ENCODE data around the gene SLC26A6.

The SLC26A6 gene, protein sequence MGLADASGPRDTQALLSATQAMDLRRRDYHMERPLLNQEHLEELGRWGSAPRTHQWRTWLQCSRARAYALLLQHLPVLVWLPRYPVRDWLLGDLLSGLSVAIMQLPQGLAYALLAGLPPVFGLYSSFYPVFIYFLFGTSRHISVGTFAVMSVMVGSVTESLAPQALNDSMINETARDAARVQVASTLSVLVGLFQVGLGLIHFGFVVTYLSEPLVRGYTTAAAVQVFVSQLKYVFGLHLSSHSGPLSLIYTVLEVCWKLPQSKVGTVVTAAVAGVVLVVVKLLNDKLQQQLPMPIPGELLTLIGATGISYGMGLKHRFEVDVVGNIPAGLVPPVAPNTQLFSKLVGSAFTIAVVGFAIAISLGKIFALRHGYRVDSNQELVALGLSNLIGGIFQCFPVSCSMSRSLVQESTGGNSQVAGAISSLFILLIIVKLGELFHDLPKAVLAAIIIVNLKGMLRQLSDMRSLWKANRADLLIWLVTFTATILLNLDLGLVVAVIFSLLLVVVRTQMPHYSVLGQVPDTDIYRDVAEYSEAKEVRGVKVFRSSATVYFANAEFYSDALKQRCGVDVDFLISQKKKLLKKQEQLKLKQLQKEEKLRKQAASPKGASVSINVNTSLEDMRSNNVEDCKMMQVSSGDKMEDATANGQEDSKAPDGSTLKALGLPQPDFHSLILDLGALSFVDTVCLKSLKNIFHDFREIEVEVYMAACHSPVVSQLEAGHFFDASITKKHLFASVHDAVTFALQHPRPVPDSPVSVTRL

DNA sequence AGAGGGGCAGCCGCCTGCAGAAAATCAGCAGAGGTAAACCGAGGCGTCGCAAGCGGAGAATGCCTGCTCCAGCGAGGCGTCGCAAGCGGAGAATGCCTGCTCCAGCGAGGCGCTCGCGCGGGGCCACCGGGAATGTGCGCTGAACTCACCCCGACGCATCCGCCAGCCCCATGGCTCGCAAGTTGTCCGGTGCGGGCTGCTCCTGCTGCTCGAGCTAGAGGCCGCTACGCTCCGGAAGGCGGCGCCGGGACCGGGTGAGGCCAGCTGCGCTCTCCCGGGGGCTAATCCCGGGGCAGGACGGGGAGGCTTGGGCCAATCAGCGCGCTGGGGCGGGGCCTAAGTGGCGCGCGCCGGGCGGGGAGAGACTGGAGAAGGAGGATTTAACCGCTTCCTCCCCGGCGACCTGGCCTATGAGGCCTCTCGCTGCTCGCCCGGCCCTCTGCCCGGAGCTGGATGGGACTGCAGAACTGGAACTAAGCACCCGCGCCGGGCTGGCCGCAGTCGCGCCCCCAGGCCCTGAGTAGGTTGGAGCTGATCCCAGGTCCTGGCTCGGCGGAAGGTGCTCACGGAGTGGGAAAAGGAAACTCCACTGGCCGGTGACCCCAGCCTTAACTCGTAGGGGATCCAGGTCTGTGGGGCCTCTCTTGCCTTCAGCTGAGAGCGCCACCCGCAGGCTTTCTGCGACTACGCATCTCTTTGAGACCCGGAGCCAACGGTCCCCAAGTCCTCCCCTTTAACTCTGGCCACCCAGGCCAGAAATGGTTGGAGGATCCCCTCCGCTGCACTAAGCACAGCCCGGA lies at the start of gene SLC26A6:
SLC26A6 (minus strand) TSS at position 240 of the 800 bp plus-strand sequence; CDS start at position 172, 68 bp downstream.
- peak; percentile 98 for DNase-seq

DNA sequence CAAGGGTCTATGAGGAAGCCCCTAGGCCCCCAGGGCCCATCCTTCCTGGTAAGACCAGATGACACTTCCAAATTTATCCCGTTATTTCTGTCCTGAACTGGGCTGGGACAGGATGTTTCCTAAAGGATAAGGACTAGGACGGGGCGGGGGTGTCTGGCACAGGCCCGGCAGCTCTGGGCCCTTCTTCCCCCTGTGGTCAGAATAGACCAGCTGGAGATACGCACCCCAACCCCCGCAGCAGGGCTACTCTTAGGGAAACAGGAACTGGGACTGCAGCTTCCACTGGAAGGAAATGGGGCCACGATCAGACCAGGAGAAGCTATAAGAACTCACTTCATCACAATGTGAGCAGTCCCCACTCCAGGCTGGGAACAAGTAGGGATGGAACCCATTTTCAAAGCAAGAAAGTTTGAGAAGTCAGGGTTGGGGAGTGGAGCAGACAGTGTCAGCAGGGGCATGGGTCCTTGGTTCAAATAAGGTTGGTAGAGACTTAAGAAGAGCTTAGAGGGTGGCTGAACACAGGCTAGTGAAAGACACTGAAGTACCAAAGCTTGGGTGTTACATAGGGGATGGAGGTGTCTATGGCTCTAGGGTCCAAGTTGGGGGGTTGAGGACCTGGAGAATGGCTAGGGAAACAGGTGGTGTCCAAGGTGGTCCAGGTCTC lies 49.4 kb upstream of the SLC26A6 start:
- no peak for DNase-seq

DNA sequence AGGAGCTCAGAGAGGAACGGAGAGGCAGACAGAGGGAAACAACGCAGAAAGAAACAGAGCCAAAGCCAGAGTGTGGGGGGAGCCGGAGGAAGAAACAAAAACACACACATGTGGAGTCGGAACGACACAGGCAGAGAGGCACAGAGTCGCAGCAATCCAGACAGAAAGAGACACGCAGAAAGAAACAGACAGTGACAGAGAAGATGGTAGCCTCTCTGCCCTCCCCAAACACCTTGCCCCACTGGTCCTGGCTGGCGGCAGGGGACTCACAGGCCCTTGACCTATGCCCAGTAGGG lies 48.7 kb upstream of the SLC26A6 start:
- no peak for DNase-seq

DNA sequence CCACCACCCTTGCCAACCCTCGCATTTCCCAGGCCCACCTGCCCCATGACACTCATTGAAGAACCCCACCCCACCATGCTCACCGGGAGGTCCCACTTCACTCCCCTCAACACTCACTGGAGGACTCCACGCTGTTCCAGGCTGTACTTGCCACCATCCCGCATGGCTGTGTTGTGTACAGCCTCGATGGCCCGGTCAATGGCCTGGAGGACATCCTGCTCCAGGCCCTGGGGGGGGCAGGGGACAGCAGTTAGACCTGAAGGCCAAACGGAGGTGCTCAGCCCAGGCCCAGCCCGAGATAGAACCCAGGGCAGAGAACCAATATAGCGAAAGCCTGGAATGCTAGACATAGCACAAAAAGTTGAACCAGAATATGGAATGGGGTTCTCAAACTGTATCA lies 47.5 kb upstream of the SLC26A6 start:
- DNase-seq, result no peak

DNA sequence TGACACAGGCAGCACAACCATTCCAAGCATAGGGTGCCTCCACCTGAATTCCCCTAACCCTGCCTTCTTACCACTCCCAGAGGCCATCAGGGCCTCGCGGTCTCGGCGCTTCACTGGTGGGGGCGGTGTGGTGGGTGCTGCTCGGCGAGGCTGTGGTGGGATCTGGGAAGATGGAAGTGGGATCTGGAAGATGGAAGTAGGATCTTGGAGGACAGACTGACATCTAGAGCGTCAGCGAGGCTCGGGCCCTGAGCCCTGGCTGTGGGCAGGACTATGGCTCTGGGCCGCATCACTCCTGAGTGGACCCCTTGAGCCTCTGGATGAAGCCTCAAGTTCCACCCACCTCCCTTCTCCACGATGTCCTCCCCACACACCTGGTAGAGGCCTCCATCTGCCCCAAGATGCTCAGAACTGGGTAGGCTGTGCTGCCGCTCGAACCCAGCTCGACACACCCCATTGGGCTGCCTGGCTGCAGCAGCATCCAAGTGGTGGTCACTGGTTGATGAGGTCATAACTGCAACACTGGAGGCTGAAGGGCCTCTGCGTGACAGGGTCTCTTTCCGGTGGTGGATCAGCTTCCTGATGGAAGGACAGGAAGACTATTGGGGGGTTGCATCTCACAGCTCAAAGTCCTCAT lies 46.8 kb upstream of the SLC26A6 start:
- DNase-seq, result no peak

DNA sequence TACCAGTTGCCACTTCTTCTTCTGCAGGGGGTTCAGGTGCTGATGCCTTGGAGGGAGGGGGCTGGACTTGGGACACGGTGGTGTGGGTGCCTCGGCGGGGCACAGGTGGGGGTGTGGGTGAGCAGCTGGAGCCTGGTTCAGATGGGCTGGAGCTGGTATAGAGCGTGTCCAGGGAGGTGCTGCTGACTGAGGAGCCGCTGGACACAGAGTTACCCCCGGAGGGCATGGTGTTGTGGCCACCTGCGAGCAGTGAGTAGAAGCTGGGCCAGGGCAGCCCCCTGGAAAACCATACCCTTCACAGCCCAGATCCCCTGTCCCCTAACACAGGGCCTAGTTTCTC lies 46.2 kb upstream of the SLC26A6 start:
- no peak for DNase-seq

DNA sequence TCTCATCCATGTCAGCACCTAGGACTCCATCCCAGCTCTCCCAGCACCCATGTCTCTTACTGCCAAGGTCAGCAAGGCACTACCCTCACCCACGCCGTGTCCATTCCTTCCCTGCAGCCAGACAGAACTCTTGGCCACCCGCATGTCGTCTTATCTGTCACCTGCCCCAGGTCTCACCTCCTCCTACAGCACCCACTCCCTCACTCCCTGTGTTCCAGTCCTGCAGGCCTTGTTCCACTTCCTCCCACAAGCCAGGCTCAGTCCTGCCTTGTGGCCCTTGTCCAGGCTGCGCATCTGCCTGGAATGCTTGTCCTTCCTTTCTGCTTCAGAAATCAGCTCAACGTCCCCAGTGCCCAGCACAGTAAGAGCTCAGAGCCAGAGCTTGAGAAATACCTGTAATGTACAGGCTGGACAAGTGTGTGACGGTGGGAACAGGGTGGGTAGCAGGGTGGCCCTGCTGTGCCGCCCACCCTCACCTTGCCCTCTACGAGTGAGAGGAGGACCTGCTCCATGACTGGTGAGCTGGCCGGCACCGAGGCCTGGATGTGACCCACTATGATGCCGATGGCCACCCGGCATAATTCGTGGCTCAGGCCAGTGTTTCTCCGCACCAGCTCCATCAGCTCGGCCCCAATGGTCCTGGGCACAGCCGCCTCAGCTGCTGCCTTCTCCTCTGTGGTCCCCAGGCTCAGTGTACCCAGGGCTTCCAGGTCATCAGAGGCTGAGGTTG lies 45.7 kb upstream of the SLC26A6 start:
- DNase-seq, result no peak

DNA sequence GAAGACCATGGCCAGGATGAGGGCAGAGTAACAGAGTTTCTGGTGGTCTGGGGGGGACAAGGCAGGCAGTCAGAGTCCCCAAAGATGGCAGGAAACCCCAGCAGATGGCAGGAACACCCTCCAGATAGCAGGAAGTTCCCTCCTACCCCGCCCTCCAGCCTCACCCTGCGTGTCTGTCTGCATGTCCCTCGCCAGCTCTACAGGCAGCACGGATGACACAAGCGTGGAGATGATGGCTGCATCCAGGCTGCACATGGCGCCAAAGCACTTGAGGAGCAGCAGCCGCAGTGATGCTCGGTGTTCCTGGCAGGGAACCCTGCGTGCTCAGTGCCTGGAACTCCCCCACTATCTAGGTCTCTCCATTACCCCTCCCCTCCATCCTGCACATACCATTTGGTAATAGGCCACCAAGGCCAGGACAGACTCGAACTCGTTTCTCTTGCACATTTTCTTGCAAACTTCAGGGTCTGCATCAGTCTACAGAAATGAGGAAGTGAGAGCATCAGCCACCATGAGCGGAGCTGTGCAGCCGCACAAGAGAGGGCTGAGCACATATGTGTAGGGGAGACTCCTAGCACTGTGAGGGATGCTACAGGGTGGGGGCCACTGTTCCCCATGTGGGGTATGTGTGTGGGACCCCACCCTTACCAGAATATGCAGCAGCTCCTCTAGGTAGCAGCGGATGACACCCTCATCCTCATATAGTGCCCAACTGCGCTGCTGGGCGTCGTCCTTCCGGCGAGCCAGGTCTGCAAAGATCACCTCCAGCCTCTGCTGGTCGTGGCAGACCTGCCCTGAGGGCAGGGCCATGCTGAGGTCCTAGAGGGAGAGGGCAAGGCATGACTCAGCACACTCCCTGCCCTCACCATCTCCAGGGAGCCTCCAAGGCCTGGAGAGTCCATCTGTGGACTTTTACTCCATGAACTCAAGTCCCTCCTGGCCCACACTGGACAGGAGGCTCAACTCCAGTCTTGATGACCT lies 44.4 kb upstream of the SLC26A6 start:
- no peak for DNase-seq

DNA sequence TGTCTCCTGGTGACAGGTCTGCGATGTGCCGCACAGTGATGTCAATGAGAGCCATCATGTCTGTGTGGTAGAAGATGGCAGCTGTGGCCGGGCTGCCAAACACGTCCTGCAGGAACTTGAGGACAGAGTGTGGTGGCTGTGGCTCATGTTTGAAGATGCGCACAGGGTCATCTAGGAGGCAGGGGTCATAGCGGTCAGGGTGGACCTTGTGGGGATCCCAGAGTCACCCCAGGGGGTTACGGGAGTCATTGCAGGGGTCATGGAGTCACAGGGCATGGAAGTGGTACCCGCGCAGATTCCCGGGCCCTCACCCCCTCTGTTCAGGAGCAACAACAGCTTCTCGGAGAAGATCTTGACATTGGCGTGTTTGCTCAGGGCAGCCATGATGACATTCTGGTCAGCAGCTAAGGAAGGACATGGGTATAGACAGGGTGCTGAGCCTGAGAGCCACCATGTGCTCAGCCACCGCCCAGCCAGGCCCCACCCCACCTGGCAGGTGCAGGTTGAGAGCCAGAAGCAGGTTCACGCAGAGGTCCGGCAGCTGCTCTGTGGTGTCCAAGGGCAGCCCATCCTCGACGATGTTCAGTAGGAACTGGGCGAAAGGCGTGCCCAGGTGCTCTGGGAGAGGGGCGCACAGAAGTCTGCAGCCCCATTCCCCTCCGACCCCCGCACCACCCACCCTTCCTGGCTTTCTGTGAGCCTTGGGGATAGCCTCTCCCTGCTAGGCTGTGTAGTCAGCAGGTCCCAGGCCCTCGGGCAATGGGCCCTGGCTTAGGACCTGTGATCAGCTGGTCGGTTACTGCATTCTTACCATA lies 43.5 kb upstream of the SLC26A6 start:
- no peak for DNase-seq

DNA sequence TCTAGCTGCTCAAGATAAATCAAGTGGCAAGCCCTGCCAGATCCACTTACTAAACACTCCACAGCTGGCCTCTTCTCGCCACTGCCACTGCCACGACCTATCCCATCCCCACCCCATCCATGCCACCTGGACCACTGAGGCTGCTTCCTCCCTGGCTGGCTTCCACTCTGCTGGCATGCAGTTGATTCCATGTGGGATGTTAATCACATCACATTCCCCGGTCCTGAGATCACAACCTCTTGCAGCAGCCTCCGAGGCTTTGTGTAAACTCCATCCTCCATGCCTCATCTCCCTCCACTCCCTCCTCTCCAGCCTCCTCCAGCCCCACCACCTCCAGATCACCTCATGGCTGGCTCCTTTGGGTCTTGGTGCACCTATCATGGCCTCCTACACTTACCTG lies 42.8 kb upstream of the SLC26A6 start:
- no peak for DNase-seq

DNA sequence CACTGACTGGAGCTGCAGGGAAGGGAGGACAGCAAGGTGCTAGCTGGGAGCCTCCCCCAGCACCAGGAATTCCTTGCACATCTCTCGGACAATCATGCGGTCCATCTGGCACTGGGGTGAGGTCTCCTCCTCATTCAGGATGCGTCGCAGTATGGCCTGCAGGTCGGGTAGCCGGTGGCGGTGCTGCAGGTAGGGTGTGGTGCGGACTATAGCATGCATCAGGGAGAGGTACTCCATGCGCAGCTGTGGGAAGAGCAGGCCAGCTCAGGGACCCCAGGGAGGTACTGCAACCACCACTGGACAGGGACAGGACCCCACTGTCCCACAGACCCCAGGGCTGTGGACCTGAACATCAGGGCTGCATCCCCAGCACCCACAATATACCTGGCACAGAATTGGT lies 39.2 kb upstream of the SLC26A6 start:
- DNase-seq, result no peak

DNA sequence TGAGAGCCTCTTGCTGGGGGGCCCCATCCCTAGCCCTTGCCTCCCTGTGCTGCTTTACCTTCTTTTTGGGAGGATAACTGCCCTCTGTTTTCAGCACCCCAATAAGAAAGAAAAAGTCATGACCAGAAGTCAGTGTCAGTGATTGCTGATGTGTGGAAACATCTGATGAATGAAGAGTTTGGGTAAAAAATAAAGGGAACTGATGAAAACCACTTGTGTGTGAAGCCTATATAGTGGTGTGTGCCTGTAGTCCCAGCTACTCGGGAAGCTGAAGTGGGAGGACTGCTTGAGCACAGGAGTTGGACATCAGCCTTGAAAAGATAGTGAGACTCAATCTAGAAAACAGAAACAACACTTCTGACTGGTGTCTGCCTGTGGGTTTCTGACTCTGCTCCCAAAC lies 37.3 kb upstream of the SLC26A6 start:
- no peak for DNase-seq

DNA sequence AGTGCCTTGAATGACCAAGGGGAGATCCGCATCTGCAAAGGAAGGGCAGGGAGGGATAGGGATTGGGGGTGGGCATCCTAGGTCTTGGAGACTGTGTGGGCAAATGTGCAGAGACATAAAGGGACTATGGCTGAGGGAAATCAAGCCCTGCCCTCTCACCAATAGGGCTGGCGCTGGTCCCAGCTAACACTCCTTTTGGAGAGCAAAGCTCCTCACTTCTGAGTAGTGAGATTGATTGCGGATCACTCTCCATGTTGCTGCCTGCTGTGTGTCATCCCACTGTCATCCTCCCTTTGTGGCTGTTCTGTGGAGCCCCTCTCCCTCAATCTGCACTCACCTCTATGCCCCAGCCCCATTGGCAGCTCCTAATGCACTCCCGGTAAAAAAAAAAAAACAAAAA lies 29.7 kb upstream of the SLC26A6 start:
- no peak for DNase-seq

DNA sequence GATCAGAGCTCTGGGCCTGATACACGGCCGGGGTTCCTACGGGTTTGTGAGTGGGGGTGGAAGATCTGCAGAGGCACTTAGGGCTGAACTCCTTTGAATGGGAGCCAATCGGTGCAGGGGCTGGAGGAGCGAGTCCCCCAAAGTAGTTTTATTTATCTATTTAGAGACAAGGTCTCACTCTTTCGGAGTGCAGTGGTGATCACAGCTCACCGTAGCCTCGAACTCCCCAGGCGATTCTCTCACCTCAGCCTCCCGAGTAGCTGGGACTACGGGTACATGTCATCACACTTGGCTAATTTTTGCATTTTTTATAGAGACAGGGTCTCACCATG lies 29.0 kb upstream of the SLC26A6 start:
- DNase-seq, result no peak

DNA sequence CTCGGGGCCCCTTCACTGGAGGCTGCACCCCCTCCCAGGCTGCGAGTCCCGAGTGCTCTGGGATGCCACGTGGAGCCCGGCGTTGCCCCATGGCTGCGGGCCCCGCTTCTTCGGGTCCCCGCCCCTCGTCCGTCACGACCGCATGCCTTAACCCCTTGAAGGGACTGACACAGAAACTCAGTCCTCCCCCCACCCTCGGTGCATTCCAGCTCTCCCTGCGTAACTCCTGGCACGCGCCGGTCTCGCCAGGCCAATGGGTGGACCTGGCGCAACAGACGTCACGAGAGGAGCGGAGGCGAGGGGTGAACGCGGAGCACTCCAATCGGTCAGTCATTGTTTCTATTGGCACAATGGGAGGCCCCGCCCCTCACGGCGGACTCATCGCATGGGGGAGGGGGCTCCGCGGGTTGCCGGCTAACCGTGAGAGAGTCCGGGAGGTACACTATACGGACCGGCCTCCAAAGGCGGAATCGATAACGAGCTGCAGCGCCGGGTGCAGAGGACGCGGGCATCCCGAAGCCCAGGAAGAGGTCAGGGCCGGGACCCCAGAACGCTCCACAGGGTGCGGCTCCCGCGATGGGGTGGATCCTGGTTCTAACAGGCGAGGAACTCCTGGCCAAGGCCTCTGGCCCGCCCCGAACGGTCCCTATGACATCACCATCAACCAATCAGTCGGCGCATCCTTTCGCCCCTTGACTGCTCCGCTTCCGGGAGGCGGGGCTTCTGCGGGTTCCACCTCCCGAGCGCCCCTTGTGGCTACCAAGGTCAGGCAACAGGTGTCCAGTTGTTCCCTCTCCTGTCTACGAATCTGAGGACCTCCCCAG lies 28.4 kb upstream of the SLC26A6 start:
- peak; percentile 99 for DNase-seq

DNA sequence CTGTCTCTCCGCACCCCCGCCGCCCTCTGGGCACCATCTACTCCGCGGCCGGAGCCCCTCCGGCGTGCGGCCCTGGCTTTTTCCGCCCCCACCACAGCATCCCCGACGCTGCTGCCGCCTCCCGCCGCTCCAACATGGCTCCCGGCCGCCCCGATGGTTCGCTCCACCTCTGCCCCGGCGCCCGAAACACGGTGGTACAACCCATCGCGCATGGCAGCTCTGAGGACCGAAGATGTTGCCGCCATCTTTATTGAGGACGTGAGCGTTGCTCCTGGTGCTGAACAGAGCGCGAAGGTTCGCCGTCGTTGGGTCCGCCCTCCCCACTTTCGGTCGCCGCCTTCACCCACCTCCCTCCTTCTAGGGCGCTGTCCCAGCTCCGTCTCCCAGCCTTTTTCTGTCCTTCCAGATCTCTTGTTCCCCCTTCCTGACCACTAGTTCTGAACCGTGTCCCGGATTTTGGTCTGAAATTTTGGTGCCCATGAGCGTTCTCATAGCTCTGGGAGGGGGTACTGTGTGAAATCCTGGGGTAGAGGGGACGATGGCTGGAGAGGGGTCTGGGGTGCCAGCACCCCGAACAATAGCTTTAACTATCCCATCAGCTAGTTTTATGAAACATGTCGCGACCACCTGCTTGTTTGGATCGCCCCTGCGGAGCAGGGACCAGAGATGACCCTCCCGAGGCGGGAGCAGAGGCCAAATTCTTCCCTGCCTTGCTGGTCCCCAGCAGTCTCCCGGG lies 27.7 kb upstream of the SLC26A6 start, which contains the start of gene CELSR3:
CELSR3 (minus strand) TSS at position 134 of the 736 bp plus-strand sequence. CDS start 252 bp downstream, outside the sequence.
- DNase-seq, result peak; percentile 93

DNA sequence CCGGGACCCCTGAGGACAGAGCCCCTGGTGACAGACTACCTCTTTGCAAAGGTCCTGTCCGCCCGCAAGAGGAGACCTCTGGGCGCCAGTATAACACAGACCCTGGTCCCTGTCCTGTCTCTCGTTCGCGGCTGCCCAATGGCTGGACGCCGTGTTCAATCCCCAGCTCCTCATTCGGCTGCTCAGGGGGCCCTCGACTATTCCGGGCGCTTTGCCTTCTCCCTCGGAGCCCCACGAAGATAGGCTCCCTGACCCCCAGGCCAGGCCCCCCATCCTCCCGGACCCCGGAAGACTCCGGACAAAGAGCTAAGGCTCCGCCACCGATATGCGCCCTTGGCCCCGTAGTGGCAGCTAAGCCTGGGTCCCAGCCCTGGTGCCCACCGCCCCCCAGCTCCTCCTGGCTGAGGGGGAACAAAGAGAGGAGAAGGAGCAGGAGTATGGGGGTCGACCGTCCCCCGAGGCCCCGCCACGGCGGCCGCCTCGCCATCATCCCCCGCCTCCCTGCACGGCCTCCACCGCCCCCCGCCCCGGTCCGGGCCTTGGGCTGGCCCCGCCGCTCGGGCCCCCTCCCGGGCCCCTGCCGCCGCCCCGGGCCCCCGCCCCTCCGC lies 27.0 kb upstream of the SLC26A6 start:
- DNase-seq, result peak; percentile 62

All from eye (tissue), 1 donor.